HG03378 (cell line): ENCODE results near the gene RAD51D.
"Not testable (repeated sequence)": the region's sequence is repeated elsewhere in the genome, so short reads cannot be mapped to it uniquely, and the experiment has no call there.

Experiments
- ATAC-seq: cut with Tn5 transposase; IDR thresholded peaks from one replicate; pipeline ENCODE4 v1.9.1; 2021; ENCODE audit warnings: mild to moderate bottlenecking, moderate library complexity; ENCODE audit not compliant: unreplicated experiment

Gene RAD51D

DNA sequence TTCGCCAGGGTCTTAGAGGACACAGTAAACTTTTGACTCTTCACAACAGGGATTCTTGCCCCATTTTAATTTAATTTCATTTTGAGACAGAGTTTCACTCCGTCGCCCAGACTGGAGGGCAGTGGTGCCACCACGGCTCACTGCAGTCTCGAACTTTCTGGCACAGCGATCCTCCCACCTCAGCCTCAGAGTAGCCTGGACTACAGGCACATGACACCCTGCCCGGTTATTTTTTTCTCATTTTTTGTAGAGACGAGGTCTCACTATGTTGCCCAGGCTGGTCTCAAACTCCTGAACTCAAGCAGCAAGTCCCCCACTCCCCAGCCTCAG lies 22.8 kb upstream of the RAD51D start:
- no peak for ATAC-seq

DNA sequence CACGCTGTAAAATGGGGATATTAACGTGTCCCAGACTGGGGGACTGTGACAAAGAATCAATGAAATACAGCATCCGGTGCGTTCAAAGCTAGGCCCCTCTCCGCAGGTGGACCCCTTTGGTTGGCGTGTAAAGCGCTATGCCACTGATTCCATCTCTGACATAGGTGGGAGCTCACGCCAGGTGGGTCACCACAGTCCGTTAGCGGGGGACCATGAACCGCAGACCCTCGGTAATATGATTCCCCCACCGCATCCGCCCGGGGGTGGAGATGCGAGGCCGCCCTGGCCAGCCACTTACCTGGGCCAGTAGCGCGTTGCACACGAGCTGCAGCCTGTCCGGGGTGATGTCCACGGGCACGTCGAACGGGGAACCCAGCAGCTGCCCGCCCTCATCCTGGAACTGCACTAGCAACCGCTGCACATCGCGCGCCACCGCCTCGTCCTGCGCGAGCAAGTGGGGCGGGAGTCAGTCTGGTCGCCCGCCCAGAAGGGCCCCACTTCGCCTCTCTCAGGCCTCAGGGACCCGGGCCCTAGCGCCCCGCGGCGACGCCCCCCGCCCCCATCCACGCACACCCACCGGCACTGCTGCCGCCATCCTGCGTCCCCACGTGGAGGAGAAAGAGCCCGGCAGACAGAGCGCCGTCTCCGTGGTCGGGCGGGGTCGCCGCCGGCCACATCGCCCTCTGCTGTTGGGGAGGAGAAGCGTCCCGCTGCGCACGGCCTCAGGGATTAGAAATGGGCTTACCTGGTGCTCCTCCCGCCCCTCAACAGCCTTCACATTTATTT lies 22.2 kb upstream of the RAD51D start, which contains the start of gene NLE1:
NLE1 (minus strand) TSS at position 623 of the 786 bp plus-strand sequence; CDS start at position 595, 28 bp downstream.
- ATAC-seq: no peak

DNA sequence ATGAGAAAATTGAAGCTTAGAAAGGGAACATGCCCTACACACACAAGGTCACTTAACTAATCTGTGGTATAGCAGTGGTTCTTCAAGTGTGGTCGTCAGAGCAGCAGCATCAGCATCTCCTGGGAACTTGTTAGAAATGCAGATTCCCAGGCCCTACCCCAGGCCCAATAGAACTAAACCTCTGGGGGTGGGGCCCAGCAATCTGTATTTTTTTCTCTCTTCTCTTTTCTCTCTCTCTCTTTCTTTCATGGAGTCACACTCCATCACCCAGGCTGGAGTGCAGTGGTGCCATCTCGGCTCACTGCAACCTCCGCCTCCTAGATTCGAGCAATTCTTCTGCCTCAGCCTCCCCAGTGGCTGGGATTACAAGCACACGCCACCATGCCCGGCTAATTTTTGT lies 18.6 kb upstream of the RAD51D start:
- ATAC-seq: no peak

DNA sequence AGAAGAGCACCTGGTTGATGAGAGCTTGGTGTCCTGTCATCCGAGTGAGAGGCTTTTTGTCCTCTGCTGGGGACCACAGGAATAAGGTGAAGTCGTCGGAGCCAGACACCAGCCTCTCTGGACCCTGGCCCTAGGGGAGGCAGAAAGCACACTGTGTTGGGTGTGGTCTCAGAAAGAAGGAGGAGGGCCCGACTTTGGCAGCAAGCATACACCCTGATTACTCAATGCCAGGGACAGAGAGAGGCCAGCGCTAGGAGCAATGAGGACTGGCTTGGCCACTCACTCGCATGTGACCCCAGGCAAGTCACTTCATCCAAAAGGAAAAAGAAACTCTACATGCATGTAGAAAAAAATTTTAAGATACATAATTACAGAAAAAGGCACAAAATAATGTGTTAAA lies 15.7 kb upstream of the RAD51D start:
- ATAC-seq: no peak

DNA sequence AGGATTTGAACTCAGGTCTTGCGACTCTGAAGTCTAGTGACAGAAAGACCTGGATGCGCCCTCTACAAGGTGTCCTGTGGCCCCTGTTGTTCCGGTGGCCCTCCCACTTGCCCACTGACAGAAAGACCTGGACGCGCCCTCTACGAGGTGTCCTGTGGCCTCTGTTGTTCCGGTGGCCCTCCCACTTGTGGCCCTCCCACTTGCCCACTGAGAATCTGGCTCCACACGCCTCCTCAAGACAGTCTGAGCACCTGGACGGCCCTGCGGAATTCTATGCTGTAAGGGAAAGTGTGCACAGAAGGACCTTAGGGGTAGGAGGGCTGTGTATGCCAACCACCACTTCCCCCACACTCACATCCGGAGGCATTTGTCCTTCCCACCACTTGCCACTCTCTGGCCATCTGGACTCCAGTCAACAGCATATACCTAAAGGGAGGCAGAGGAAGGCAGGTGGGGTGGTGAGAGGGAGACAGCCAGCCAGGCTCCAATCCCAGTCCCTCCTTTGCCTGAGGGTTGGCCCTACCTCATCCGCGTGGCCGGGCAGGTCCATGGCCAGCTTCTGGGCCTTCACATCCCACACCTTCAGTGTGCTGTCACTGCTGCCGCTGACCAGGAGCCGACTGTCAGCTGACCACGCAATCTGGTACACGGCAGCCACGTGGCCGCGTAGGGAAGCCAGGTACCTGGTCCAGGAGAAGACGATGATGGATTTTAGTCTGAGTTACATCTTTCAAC lies 13.3 kb upstream of the RAD51D start:
- ATAC-seq: no peak

DNA sequence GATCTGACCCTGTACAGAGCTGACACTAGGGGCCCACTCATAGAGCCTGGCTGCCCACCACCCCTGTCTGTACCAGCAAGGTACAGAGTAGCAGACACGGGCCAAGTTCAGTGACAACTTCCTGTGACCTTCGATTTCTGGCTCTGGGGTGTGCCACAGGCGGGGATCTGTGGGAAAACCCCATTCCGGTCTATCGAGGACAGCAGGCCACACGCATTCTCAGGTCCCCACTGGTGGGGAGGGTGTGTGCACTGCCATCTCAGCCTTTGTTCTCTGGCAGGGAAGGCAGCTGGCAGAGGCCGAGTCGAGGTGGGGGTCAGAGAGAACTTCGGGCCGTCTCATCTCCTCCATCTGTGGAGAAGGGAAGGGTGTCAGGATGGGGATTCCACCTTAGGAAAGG lies 12.4 kb upstream of the RAD51D start:
- no peak for ATAC-seq

DNA sequence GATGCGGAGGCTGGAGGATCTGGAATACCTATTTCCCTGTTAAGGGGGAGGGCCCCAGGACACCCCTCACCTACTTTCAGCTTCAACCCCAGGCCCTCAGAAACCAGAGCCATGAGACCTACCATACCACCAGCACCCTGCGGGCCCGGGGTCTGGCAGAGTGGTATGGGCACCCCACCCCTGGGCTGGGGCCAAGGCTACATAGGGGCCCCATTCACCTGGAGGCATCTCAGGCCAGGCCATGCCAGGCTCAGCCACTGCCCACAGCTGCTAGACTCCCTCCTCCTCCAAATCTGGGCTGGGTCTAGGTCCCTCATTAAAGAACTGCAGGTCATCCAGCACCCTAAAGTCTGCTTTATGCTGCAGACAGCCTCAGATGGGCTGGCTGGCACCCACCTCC lies 10.7 kb upstream of the RAD51D start:
- ATAC-seq: no peak

DNA sequence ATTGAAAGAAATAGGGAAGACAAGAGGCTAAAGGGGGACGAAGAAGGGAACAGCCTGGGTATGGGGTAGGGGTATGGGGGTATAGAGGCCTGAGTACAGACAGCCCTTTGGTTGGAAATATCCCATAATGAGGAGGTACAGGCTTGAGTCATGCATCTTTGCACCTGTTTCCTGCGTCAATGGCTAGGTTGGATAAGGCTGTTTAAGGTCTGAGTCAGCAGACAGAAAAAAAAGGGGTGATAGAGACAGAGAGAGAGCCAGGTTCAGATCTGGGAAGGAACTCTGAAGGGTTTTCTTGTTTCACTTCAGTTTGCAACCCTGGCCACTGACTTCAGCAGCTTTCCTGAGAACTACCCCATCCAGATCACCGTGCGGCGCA lies 10.3 kb upstream of the RAD51D start:
- no peak for ATAC-seq

DNA sequence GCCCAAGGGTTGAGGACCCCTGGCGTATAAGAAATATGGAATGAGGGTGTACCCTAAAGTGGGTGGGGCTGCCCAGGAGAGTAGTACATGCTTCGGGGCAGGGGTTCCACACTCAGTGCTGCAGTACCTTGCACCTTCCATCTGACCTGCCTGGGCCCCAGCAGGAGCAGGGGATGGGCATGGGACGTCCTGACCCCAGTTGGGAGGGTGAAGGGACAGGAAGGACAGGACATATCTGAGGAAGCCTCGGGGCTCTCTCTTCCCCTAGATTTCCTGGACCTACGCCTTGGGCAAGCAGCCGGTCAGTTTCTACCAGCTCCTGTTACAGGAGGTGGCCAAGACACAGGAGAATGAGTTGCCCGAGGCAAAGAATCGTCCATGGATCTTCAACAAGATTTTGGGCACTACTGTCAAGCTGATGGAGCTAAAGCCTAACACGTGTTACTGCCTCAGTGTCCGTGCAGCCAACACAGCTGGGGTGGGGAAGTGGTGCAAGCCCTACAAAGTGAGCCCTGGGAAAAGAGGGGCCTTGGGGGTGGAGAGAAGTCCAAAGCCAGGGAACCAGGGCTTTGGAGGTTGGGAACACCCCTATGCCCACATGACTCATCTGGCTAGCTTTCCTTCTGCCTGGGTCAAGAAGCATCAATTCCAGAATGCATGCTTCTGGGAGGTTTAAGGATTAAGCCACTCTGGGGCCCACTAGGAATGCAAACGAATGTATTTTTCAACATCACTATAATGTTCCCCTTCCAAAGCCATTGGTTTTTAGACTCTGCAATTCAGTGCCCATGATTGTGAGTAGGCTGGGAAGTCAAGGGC lies 9.7 kb upstream of the RAD51D start:
- ATAC-seq: no peak

DNA sequence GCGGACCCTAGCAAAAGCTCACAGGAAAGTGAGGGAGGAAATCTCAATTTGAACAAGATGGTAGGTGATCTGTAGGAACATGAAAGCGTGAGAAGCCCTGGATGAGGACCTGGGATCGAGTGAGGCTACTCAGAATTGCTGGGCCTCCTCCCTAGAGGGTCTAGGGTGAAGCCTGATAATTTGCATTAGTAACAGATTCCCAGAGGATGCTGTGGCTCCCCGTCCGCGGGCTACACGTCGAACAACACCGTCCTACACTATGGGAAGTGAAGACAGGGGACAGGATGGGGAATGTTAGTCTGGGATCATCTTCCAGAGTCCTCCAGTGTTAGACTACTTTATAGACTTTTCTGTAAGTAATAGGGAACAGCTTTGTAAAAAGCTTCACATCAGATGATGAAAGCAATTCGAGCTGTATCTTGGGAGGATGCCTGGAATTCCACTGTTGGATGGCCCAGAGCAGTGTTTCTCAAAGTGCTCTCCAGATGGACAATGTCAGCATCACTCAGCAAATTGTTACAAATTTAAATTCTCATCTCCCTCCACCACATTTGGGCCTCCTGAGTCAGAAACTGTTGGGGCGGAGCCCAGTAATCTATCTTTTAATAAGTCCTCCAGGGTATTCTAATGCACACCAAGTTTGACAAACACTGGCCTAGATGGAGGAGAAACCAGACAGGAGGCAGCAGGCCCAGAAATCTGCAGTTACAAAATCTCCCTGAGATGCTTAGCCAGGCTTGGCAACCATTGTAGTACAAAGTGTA lies 8.3 kb upstream of the RAD51D start:
- no peak for ATAC-seq

DNA sequence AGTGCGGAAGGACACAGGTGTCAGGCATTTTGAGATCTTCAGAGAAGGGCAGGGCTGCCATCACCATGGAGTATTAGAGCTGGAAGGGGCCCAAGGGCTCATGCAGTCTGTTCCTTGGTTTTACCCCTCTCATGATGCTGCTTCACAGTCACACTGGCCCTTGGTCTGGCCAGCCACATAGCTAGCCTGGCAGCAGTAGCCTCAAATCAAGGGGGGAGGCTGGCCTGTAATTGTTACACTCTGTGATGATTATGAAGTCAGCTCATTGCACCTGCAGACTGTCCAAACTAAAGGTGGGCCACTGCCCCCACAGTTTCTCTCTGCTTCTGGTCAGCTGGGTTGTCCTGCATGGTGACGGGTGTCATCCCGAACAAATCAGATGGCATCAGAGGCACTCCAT lies 1.7 kb upstream of the RAD51D start, which contains the start of gene FNDC8:
FNDC8 (plus strand) TSS at position 301 of the 400 bp plus-strand sequence; CDS start at position 380, 79 bp downstream.
- no peak for ATAC-seq

DNA sequence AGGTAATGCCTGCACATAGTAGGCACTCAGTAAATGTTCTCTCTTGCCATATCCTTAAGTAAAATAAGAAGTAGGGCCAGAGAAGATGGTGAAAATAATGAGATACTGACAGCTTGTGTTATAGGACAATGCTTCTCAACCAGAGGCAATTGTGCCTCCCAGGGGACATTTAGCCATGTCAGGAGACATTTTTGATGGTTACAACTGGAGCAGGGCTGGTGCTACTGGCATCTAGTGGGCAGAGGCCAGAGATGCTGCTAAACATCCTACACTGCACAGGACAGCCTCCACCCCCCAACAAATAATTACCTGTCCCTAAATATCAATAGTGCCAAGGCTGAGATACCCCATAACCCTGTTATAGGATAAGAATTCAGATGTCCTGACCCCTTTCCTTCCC lies 1.7 kb downstream of the RAD51D start:
- no peak for ATAC-seq

DNA sequence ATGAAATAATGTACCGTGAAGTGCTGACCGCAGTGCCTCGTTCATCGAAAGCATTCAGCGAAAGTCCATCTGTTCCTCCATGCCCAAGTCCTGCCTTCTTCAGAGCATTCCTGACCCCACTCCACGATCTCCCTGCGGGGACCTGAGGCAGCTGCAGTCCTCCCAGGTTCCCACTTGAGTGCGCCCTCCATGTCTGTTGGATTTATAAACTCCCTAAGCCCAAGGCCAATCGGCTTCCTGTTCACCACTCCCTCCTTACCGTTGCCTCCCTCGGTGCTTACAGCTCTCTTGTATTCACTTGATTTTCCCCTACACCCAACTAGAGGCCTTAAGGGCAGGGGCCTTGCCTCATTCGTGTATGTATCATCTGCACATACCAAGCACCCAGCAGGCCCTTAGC lies 2.8 kb downstream of the RAD51D start:
- ATAC-seq: no peak

DNA sequence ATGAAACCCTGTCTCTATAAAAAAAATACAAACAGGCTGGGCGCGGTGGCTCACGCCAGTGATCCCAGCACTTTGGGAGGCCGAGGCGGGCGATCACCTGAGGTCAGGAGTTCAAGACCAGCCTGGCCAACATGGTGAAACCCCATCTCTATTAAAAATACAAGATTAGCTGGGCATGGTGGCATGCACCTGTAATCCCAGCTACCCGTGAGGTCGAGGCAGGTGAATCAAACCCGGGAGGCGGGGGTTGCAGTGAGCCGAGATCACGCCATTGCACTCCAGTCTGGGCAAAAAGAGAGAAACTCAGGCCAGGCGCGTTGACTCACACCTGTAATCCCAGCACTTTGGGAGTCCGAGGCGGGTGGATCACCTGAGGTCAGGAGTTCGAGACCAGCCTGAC lies 8.9 kb downstream of the RAD51D start:
- not testable (repeated sequence) for ATAC-seq

DNA sequence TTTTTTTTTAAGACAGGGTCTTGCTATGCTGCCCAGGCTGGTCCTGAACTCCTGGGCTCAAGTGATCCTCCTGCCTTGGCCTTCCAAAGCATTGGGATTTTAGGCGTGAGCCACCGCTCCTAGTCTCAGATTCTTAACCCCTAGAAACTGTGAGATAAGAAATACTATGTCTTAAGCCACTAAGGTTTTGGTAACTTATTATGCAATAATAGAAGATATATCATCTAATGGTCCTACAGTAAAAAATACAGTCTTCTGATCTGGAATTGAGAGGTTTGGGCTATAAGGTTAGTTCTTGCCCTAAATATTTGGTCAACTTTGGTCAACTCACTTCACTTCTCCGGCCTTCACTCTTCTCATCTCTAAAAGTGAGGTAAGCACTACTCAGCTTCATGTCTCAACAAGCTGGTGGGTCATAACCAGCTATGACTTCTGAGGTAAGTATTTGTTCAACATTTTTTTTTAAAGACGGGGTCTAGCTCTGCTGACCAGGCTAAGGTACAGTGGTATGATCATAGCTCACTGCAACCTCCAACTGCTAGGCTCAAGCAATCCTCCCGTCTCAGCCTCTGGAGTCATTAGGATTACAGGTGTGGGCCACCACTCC lies 14.7 kb downstream of the RAD51D start:
- ATAC-seq: no peak

DNA sequence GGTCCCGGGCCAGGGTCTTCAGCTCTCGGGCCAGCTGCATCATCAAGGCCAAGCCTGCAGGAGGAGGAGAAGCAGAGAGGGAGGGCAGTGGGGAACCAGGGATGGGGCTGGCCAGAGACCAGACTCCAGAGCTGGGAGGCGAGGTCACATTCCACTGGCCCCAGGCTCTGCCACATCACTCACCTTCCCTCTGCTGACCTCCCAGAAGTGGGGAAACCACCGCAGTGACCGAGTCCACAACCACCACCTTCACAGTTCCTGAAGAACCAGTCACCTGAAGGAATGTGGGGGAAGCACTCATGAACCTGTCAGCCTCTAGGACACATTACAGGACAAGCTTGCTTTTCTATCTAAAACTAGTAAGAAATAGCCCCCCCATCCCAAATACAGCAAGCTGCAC lies 16.4 kb downstream of the RAD51D start:
- ATAC-seq: no peak

DNA sequence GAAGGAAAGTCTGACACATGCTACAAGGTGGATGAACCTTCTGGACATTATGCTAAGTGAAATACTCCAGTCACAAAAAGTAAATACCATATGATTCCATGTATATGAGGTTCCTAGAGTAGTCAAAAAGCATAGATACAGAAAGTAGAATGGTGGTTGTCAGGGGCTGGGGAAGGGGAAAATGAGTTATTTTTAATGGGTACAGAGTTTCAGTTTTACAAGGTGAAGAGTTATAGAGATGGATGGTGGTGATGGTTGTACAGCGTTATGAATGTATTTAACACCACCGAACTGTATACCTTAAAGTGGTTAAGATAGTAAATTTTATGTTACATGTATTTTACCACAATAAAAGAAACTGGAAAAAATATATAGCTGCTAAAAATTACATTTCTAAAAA lies 17.9 kb downstream of the RAD51D start:
- no peak for ATAC-seq

DNA sequence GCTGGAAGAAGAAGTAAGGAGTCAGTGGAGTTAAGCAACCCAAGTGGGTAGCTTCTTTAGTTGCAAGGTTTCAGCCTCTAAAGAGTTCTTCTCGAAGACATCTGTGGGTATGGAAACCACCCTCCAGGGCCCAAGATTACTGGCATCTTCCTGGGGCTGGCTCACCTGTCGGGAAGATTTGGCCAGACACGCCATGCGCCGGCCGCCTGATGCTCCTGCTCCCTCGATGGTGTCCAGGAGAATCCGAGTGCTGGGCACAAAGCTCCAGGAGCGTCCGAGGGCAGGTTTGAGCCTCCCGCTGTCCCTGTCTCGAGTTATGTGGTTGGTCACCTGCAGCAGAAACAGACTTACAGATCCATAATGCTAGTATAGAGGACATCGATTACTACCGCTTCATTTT lies 18.6 kb downstream of the RAD51D start:
- no peak for ATAC-seq

DNA sequence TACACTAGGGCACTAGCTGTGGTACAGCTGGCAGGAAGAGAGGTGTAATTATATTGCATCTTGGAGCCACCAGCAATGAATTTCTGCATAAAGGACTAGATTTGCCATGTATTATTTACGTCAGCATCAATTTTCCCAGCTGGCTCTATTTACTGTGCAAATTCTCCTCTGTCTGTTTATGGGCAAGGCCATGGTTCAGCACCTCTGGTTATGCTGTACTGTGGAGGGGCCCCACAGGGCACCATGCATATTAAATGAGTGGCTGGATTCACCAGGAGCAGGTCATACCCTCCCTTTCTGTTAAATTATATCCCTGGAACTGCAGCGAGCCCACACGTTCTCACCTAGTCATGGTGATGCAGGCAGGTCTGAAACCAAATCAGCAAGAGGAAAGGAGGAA lies 19.8 kb downstream of the RAD51D start:
- no peak for ATAC-seq

DNA sequence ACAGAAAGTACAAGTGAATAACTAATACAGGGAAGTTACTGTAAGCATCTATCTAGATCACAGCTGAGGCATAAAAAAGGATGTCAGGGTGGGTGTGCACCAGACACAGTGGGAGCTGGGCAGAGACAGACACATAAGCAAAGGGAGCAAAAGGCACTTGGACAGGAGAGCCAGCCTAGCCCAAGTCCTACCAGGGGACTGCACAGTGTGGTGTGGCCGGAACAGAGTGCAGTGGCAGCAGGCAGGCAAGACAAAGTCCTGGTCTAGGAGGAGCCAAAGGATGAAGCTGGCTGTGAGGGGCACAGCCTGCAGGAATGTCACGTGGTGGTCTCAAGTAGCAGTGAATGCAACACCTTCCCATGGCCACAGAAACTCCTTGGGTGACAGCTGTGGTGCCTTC lies 21.9 kb downstream of the RAD51D start:
- no peak for ATAC-seq
